ENCODE results near the gene DAGLA. TPM values are rescaled to one million over a fixed set of nuclear protein-coding genes. Genes with fewer than 3 reads are reported as not detected.
A peak's percentile ranks its signal among the peaks of the same experiment; 100 is the strongest.

The DAGLA gene
- total and polyA plus RNA-seq, 2 experiments from 2014 or later = 2.1 to 6.3 TPM

DNA sequence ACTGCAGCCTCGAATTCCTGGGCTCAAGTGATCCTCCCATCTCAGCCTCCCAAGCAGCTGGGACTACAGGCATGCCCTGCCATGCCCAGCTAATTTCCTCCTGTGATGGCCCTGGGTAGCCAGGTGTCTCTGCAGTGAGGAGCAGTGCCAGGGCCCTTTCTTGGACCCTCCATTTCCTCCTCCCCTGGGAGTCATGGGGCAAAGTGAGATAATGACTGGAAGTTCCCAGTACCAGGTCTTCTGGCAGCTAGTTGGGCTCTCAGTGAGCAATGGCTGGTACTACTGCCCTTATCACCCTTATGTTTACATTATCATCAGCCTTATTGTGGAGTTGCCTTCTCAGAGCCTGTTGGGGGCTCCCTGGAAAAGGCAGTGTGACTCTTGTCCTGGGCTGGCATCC, 17.6 kb downstream of the DAGLA start:
- Histone ChIP-seq H3K27ac (no peak overlapping the region), H3K4me1 (ENCODE audit: low read depth) (peaks cover 9% of the 10 kb centered on the region)
- TF ChIP-seq, protein P1, sequence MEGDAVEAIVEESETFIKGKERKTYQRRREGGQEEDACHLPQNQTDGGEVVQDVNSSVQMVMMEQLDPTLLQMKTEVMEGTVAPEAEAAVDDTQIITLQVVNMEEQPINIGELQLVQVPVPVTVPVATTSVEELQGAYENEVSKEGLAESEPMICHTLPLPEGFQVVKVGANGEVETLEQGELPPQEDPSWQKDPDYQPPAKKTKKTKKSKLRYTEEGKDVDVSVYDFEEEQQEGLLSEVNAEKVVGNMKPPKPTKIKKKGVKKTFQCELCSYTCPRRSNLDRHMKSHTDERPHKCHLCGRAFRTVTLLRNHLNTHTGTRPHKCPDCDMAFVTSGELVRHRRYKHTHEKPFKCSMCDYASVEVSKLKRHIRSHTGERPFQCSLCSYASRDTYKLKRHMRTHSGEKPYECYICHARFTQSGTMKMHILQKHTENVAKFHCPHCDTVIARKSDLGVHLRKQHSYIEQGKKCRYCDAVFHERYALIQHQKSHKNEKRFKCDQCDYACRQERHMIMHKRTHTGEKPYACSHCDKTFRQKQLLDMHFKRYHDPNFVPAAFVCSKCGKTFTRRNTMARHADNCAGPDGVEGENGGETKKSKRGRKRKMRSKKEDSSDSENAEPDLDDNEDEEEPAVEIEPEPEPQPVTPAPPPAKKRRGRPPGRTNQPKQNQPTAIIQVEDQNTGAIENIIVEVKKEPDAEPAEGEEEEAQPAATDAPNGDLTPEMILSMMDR (IDR thresholded peaks at IDR 0.05; ENCODE audit: low read depth, low read length) = no peak

DNA sequence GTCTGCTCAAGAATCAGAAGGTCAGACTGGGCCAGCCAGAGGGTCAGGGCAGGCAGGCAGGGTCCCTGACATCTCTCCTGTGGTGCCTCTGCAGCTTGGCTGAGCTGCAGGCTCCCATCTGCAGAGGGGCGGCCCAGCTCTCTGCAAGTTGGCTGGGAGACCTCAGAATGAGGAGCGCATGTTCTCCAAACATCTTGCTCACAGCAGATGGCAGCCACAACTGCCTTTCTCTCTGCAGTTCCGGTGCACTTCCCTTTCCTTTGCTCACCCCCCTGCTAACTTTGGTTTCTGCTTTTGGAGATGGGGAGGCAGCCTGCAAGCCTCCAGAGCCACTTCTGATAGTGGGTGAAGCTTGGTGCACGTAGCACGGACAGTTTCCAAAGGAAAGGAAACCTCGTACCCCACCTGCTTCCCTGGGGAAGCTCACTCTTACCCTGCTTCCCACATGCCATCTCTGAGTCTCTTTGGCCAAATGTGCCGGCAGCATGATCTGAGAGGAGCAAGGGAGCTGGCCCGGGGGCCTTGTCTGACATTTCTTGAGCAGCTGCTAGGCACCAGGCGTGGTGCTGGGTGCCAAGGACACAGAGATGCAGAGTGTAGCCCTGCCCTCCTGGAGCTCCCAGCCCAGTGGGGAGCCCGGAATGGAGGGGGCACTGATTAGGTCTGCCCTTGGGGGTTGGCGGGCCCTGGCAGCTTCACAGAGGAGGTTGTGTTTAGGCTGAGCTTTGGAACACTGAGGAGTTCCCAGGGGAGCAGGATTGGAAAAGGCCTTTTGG, 18.2 kb downstream of the DAGLA start:
- Histone ChIP-seq H3K4me1 (ENCODE audit: low read depth) (peaks cover 9% of the 10 kb centered on the region), H3K27ac (no peak overlapping the region), H3K27me3 (no peaks in the 10 kb centered on the region), H3K36me3 (no peaks in the 10 kb centered on the region), H3K4me3 (no peak overlapping the region), H3K9me3 (ENCODE audit: low read depth) (no peaks in the 10 kb centered on the region)
- TF ChIP-seq, protein P1 (IDR thresholded peaks at IDR 0.05; ENCODE audit: low read depth, low read length) = no peak
- no peak for DNase-seq (ENCODE audit: low read depth in 1 of 2, low spot score in 1 of 2)

More for the DNA sequence above, 17.6 kb downstream of the DAGLA start:
- no peak for DNase-seq (ENCODE audit: low read depth in 1 of 2, low spot score in 1 of 2)
- H3K4me3 ChIP-seq = no peak overlapping the region
- no peaks in the 10 kb centered on the region for H3K36me3 ChIP-seq
- no peaks in the 10 kb centered on the region for H3K27me3 ChIP-seq
- no peaks in the 10 kb centered on the region for H3K9me3 ChIP-seq (ENCODE audit: low read depth)

DNA sequence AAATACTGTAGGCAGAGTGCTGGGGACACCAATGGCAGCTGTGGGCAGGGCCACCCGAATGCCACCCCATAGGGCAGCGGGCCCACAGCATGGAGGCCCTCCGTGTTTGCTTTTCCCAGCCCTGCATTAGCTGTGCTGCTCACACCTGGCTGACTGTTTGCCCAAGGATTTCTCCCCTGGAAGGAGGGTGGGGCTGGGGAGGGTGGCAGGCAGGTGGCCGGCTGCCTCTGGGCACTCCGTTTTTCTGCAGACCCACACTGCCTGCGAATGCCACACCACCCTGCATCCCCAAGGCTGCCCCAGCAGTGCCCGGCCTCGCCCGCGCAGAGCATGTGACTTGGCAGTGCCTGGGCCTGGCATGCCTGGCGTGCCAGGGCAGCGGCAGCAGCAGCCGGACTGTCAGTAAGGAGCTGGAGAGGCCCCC, 19.6 kb downstream of the DAGLA start:
- H3K27me3 ChIP-seq = no peaks in the 10 kb centered on the region
- no peak overlapping the region for H3K27ac ChIP-seq
- H3K9me3 ChIP-seq (ENCODE audit: low read depth) = no peaks in the 10 kb centered on the region
- peaks cover 9% of the 10 kb centered on the region for H3K4me1 ChIP-seq (ENCODE audit: low read depth)
- TF ChIP-seq, protein P1 (IDR thresholded peaks at IDR 0.05; ENCODE audit: low read depth, low read length) = no peak
- no peak overlapping the region for H3K4me3 ChIP-seq
- no peak for DNase-seq (ENCODE audit: low read depth in 1 of 2, low spot score in 1 of 2)
- H3K36me3 ChIP-seq = no peaks in the 10 kb centered on the region

DNA sequence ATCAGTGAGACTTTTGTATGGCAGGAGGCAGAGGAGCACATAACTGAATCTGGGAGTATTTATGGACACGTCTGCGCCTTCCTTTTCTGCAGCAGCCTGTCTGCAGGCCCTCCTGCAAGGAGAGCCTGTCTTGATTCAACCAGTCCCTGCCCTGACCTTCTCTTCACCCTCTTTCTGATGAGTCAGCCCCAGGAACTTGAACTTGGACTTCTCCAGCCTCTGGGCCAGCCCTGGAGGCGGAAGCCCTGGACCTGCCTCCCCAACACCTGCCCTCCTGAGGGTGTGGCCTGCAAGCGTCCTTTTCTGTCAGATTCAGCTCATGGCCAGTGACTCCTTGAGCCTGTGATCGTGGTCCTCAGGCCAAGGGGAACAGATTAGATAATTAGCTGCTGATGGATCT, 20.0 kb downstream of the DAGLA start:
- H3K27ac ChIP-seq = no peak overlapping the region
- H3K27me3 ChIP-seq = no peaks in the 10 kb centered on the region
- H3K4me1 ChIP-seq (ENCODE audit: low read depth) = peaks cover 9% of the 10 kb centered on the region
- no peak overlapping the region for H3K4me3 ChIP-seq
- TF ChIP-seq, protein P1 (IDR thresholded peaks at IDR 0.05; ENCODE audit: low read depth, low read length) = no peak
- peak; percentile 33 to 60 for DNase-seq (ENCODE audit: low read depth in 1 of 2, low spot score in 1 of 2)
- H3K9me3 ChIP-seq (ENCODE audit: low read depth) = no peaks in the 10 kb centered on the region
- H3K36me3 ChIP-seq = no peaks in the 10 kb centered on the region

DNA sequence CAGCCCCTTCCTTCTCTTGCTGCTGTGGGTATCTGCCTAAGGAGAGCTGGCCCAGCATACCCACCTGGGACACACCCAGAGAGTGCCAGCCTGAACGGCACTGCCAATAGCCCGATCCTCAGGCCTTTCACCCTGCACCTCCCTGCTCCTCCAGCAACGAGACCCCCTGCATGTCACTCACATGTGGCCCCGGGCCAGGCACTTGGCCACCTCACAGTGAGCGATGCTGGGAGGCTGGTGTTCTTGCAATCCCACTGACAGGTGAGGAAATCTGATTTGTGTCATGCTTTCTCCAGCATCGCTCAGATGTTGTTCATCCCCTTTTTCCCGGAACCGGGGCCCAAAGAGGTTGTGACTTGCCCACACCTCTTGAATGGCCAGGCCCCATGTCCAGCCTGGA, 20.5 kb downstream of the DAGLA start:
- Histone ChIP-seq H3K4me1 (ENCODE audit: low read depth) (peaks cover 10% of the 10 kb centered on the region), H3K27ac (no peak overlapping the region)

More for the DNA sequence above, 20.5 kb downstream of the DAGLA start:
- Histone ChIP-seq H3K27me3 (no peaks in the 10 kb centered on the region), H3K36me3 (no peaks in the 10 kb centered on the region), H3K4me3 (no peak overlapping the region), H3K9me3 (ENCODE audit: low read depth) (no peaks in the 10 kb centered on the region)
- TF ChIP-seq, protein P1 (IDR thresholded peaks at IDR 0.05; ENCODE audit: low read depth, low read length) = no peak
- no peak for DNase-seq (ENCODE audit: low read depth in 1 of 2, low spot score in 1 of 2)
